RWPE1 (cell line): ENCODE results near the gene CACNA2D3.

Experiments used
- CTCF ChIA-PET: fragments of 350-600 bp; sonication (Branson Sonifier 250); formaldehyde crosslinking; extraction: SDS; loops from one replicate; lab custom pipeline; 2021; lab: Yijun Ruan, JAX
- POLR2A ChIA-PET: fragments of 400-600 bp; formaldehyde crosslinking; extraction: SDS; loops from one replicate; lab custom pipeline; 2020; ENCODE audit warnings: antibody characterized with exemption; ENCODE audit not compliant: low non-redundant PET; lab: Yijun Ruan, JAX
- DNase-seq: peaks from one replicate; pipeline ENCODE4 v3.0.0; 2012; ENCODE audit warnings: low spot score
- H3K27ac ChIP-seq: fragments of 450-650 bp; 2 replicates; pipeline ENCODE4 v1.5.1; 2017
- CTCF ChIP-seq: fragments of 450-650 bp; conservative IDR thresholded peaks from 2 replicates; pipeline ENCODE4 v1.5.1; 2017; ENCODE audit warnings: low read depth, mild to moderate bottlenecking

CACNA2D3 gene

GRCh38 chr3:54356261-54357045, 234.1 kb downstream of the CACNA2D3 start:
- DNase-seq: no peak
- ChIA-PET CTCF (no interaction called here), POLR2A (no interaction called here)
- no peak for TF ChIP-seq CTCF
- no peak overlapping the region for H3K27ac ChIP-seq

- CTCF ChIA-PET: no interaction called here
These were observed 234.9 kb downstream of the CACNA2D3 start for GRCh38 chr3:54357301-54357700.

GRCh38 chr3:54358316-54358715, 236.0 kb downstream of the CACNA2D3 start:
- no peak for TF ChIP-seq CTCF
- H3K27ac ChIP-seq: no peak overlapping the region
- ChIA-PET CTCF (no interaction called here), POLR2A (no interaction called here)
- no peak for DNase-seq

More at GRCh38 chr3:54357301-54357700, 234.9 kb downstream of the CACNA2D3 start:
- no peak for DNase-seq
- TF ChIP-seq CTCF: no peak
- POLR2A ChIA-PET: no interaction called here
- no peak overlapping the region for H3K27ac ChIP-seq

- CTCF ChIA-PET: no interaction called here
- TF ChIP-seq CTCF: no peak
These were observed 236.8 kb downstream of the CACNA2D3 start for GRCh38 chr3:54358969-54359694.

GRCh38 chr3:54360320-54360719, 238.0 kb downstream of the CACNA2D3 start:
- ChIA-PET POLR2A (no interaction called here), CTCF (no interaction called here)
- no peak for DNase-seq
- no peak for TF ChIP-seq CTCF
- no peak overlapping the region for H3K27ac ChIP-seq

More at GRCh38 chr3:54358969-54359694, 236.8 kb downstream of the CACNA2D3 start:
- H3K27ac ChIP-seq: no peak overlapping the region
- POLR2A ChIA-PET: no interaction called here
- no peak for DNase-seq

- ChIA-PET POLR2A (no interaction called here), CTCF (interaction anchor here (0.6 kb wide), 1 partner anchor 1879 kb away, joined by 3 read pairs; no protein-coding TSS in a partner anchor)
- no peak for TF ChIP-seq CTCF
- no peak for DNase-seq
- H3K27ac ChIP-seq: no peak overlapping the region
These were observed 239.5 kb downstream of the CACNA2D3 start for GRCh38 chr3:54361746-54362283.
